Fibroblast of gingiva (primary cell): Measurements from ENCODE around the gene ABCA13.

Source experiments
- DNase-seq: peaks from one replicate; pipeline ENCODE4 v3.0.0-alpha.2; 2011; ENCODE audit warnings: low read depth

Gene ABCA13

GRCh38 chr7:48242846-48243245 lies 71.6 kb downstream of the ABCA13 start:
- no peak for DNase-seq

- no peak for DNase-seq
Observed at GRCh38 chr7:48244864-48245271, 73.6 kb downstream of the ABCA13 start.

GRCh38 chr7:48245751-48246472 lies 74.7 kb downstream of the ABCA13 start:
- no peak for DNase-seq

DNA sequence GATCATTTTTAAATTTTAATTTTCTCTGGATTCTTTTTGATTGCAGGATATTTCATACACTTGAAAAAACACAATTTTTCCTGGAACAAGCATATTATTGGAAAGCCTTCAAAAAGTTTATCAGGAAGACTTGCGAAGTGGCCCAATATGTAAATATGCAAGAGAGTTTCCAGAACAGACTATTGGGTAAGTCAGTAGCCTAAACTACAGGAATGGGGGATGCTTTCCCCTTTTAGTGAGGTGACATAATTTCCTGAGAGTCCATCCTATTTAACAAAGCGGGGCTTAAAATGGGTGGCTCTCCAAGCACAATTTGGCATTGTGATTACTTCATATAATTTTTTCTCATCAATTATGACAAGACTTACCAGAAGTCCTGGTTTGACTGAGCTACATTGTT lies 77.9 kb downstream of the ABCA13 start:
- no peak for DNase-seq

DNA sequence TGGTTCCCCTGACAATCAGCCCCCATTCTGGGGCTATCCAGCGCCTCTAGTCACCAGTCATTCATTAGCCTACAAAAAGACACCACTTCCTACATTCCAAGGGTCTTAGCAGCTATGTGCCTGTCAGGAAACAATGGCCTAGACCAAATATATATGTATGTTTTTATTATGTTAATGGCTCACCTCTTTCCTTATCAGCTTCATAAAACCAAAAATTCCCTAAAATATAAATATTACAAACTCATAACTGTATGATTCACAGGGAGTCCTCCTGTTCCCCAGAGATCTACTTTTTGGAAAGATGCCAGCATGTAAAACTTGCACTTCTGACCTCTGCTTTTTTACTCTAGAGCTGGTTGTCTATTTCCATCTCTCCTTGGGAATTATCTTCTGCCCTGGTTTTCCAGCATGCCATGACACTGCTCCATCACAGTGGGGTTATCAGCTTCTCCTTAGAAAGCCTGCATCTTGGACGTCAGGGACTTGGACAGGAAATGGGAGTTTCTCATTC lies 79.2 kb downstream of the ABCA13 start:
- no peak for DNase-seq

- DNase-seq, result no peak
Observed at GRCh38 chr7:48251766-48252165, 80.5 kb downstream of the ABCA13 start.

- no peak for DNase-seq
Observed at GRCh38 chr7:48252995-48253394, 81.7 kb downstream of the ABCA13 start.

DNA sequence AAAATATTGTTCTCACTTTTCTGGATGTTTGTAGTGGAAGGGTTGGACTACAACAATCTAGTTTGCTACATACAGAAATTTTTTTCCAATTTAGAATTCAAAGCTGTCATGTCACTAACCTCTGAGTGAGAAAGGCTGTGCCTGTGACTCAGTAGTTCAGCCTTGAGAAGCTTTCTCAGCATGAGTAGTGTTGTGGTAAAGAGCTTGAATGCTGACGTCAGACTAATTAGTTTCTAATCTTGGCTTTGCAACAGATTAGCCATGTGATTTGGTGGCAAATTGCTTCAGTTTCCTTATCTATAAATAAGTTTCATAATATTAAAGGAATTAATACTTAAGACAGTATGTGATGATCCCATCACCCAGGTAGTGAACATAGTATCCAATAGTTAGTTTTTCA lies 83.8 kb downstream of the ABCA13 start:
- no peak for DNase-seq

GRCh38 chr7:48259463-48260280 lies 88.4 kb downstream of the ABCA13 start:
- no peak for DNase-seq

GRCh38 chr7:48261696-48262095 lies 90.4 kb downstream of the ABCA13 start:
- DNase-seq, result no peak

- DNase-seq, result no peak
Observed at GRCh38 chr7:48262606-48263310, 91.5 kb downstream of the ABCA13 start.

DNA sequence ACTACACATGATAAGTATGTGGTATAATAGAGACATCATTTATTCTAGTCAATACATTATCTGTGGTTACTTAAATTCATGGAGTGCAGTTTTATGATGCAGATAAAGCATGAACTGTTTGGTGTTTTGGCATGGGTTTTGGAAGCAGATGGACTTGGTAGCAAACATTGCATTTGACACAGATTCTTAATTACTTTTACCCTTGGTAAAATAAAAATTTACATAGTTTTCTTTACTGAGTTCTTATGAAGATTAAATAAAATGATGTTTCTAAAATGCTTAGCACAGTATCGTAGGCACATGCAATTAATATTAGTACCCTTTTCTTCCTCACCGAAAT lies 92.0 kb downstream of the ABCA13 start:
- DNase-seq, result no peak

- DNase-seq, result no peak
Observed at GRCh38 chr7:48269066-48269465, 97.8 kb downstream of the ABCA13 start.

- DNase-seq, result no peak
Observed at GRCh38 chr7:48274662-48275061, 103.4 kb downstream of the ABCA13 start.

GRCh38 chr7:48279420-48279819 lies 108.2 kb downstream of the ABCA13 start:
- no peak for DNase-seq

- DNase-seq, result peak; percentile 50
Observed at GRCh38 chr7:48280100-48280499, 108.8 kb downstream of the ABCA13 start.

DNA sequence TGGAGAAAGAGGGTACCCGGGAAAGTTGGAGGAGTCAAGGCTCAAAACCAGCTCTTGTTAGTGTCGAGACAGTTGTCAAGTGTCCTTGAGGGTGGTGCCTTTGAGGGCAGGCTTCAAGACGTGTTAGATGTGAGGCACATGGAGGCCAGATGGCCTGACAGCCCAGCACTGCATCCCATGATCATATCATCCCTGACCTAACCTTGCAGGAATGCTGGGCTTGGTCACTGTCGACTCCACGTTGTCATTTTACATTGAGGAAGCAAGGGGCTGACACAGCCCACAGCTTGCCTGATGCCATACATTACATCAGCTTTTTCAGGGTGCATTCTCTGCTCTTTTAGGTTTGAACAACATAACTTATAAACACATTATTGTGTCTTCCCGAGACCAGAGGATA lies 114.1 kb downstream of the ABCA13 start:
- DNase-seq, result no peak

DNA sequence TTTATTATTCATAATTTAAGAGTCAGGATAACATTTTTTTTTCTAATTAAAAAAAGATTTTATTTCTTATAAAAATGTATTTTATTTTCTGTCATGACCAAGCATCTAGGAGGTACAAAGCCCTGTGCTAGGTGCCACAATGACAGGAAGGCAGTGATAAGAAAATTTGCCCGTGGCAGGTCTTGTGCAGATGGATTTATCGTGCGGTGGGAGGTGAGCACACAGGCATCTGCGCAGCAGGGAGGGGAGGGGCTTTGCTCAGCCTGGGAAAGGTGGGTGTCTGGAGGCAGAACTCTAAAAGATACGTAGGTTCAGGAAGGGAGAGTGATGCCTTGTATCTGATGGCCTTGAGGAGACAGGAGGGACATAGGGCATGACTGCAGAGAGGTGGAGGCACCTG lies 115.6 kb downstream of the ABCA13 start:
- DNase-seq, result no peak

DNA sequence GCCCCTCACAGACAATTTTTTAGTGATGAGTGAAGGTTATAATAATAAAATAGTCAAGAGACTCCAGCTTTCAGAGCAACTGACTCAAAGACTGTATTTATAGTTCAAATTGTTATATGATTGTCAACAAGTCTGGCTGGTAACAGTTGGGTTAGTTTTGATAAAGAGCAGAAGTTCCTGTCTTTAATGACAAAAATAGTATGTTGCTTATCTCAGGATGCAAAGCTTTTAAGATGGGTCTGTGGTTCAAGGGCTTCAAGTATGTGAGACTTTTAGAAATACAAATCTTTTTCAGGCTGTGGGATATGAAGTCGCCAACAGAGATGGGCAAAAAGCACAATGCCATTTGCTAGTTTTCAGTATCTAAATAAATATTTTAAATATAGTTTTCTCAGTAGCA lies 118.4 kb downstream of the ABCA13 start:
- DNase-seq, result no peak

GRCh38 chr7:48292949-48293348 lies 121.7 kb downstream of the ABCA13 start:
- DNase-seq, result no peak

- DNase-seq, result no peak
Observed at GRCh38 chr7:48295296-48295971, 124.2 kb downstream of the ABCA13 start.

DNA sequence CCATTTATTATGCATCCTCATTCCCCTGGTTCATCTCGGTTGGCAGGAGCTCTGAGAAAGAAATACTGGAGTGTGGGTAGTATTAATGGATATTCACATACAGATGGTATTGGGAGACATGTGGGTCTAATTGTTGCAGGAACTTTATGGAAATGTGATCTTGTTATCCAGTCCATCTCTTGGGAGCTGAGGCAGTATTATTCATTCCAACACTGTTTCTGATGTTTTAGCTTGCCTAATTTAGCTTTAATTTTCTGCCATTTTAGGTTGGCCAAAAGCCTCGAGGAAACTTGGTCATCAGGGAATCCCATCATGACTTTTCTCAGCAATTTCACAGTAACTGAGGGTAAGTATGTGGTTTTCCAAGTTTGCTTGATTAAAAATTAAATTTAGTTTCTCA lies 125.7 kb downstream of the ABCA13 start:
- DNase-seq, result peak; percentile 46
